NCI-H1694 treated with DMSO at 0.1 percent for 48 hours (cell line): ENCODE results near the gene DLL1.

Source experiments
- DNase-seq: peaks from one replicate; lab custom pipeline; 2025; lab: John Stamatoyannopoulos, UW

Gene DLL1

GRCh38 chr6:170250455-170250854 is 40.4 kb downstream of the DLL1 start:
- no peak for DNase-seq

GRCh38 chr6:170249817-170250216 is 41.1 kb downstream of the DLL1 start:
- no peak for DNase-seq

GRCh38 chr6:170248861-170249600 is 41.8 kb downstream of the DLL1 start:
- no peak for DNase-seq

- no peak for DNase-seq
Measured at GRCh38 chr6:170248111-170248805, 42.6 kb downstream of the DLL1 start.

- no peak for DNase-seq
Measured at GRCh38 chr6:170247178-170247701, 43.6 kb downstream of the DLL1 start.

- DNase-seq, result no peak
Measured at GRCh38 chr6:170245475-170245992, 45.3 kb downstream of the DLL1 start.

GRCh38 chr6:170244721-170245474 is 46.0 kb downstream of the DLL1 start:
- no peak for DNase-seq

- DNase-seq, result peak; percentile 59
Measured at GRCh38 chr6:170243791-170244291, 47.0 kb downstream of the DLL1 start.

GRCh38 chr6:170243386-170243785 is 47.5 kb downstream of the DLL1 start:
- no peak for DNase-seq

- DNase-seq, result no peak
Measured at GRCh38 chr6:170238741-170239565, 51.9 kb downstream of the DLL1 start.

GRCh38 chr6:170237999-170238740 is 52.7 kb downstream of the DLL1 start:
- DNase-seq, result no peak

GRCh38 chr6:170236131-170236836 is 54.6 kb downstream of the DLL1 start:
- DNase-seq, result no peak

- DNase-seq, result no peak
Measured at GRCh38 chr6:170235391-170236125, 55.3 kb downstream of the DLL1 start.

GRCh38 chr6:170234419-170234818 is 56.5 kb downstream of the DLL1 start:
- no peak for DNase-seq

- DNase-seq, result peak; percentile 36
Measured at GRCh38 chr6:170233286-170234205, 57.3 kb downstream of the DLL1 start.
